HG02938 (cell line): Measurements from ENCODE around the gene FOXP1.

Experiments used
- ATAC-seq: cut with Tn5 transposase; IDR thresholded peaks from one replicate; pipeline ENCODE4 v1.9.1; 2021; ENCODE audit warnings: mild to moderate bottlenecking, moderate library complexity; ENCODE audit not compliant: unreplicated experiment

The FOXP1 gene

DNA sequence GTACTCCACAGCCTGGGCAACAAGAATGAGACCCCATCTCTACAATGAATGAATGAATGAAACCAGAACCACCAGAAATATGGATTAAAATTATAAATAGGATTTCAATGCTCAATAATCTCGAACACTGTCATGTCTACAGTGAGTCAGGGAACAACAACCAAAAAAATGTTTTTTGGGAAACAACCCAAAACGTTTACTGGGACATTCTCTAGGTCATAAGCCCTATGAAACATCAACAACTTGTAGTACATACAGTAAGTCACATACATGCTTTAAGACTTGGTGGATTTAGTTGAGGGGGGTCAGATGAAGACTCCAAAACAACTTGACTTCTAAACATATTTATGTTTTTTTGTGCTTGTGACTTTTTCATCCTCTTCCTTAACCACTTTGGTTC is 511.2 kb downstream of the FOXP1 start:
- no peak for ATAC-seq

DNA sequence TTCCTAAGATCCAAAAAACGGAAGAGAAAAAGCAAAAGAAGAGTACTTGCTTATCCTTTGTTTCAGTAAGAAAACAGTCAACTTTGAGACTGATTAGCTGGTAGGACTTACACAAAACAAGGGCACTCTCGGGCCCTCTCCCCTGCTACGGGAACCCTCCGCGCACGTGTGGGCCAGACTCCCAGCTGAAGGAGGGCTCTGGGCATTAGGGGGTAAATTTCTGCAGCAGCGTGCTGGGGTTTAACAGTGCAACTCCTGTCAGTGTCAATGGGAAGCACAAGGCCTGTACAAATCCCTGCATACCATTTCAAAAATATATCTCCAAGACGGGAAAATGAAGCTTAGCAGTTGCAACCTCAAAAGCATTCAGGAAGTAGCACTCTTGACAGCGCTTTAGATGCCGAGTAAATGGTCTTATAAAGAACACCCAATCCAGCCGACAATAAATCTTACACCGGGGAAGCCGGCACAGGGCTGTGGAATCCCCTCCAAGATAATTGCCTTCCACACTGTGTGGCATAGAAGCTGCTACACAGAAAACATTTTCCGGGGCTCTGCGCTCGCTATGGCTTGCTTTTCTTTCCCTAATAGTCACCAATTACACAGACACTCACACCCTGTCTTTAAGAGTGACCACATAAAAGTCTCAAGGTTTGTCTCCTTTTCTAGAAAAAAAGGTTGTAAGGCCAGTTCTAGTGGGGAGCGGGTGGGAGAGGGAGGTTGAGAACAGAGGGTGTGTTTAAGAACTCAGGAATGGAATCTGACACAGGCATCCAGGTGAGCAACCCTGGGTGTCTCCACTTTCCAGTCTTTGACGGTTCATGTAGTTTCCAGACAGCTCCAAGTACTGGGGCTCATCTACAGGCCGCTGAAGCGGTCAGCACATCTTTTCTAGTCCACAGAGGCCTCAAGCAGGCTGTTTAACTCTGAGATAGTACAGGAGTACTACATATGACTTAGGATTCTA is 512.7 kb downstream of the FOXP1 start:
- no peak for ATAC-seq

DNA sequence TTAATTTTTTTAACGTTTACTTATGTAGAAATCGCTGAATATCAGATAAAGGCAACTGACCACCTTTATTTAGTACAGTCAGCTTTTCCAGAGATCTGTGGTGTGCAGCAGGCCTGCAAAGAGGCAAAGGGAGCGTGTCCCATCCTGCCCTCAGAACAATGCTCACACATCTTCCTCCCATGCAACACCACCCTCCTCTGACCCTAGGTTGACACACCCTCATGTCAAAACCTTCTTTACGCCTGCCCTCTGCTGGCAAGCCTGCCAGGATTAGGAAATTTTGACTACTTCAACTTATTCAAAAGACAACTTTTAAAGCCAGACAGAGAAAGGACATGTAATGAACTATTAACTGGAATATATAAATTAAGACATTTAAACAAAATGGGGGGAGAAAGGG is 513.7 kb downstream of the FOXP1 start:
- ATAC-seq = no peak

DNA sequence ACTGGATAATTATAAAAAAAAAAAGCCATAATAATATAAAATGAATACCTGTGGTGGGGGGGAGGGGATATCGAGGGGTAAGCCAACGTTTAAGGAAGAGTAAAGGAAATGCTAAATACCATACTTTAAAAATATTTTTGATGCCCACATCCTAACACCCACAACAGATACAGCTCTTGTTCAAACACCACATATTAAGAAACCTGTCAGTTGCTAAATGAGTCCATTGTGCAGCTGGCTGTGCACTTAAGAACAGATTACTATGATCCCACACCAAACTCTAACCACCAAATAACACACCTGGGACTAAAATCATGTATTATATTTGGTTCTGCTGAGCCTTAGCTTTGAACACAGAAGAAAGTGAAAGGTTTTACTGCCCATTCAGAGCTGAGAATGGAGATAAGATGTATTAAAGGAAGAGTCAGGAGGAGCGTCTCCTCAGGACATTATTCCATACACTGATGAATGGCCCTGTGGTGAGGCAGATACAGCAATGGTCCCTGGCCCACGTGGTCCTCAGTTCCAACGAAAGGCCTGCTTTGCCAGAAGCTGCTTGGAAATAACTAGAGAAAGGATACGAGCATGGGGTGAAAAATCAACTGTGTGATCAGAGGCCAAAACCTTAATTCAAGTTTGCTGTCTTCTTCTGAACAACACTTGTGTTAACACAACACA is 515.4 kb downstream of the FOXP1 start:
- ATAC-seq = peak; percentile 28

DNA sequence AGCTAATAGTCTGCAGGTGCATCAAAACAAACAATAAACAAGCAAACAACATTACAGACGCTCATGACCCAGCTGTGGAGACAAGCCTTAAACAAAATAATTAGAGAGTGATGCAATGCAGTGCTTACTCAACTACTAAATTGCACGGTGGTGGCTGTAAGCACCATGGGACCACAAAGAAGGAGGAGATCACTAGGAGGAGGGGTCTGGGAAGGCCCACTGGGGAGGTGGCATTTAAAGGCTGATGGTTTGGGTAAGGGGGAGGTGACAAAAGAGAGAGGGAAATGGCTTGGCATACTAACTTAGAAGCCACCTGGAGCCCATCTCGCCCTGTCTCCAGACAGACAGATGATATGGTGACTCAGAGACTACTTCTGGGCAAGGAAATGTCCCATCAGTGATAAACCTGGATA is 516.7 kb downstream of the FOXP1 start:
- ATAC-seq = no peak

DNA sequence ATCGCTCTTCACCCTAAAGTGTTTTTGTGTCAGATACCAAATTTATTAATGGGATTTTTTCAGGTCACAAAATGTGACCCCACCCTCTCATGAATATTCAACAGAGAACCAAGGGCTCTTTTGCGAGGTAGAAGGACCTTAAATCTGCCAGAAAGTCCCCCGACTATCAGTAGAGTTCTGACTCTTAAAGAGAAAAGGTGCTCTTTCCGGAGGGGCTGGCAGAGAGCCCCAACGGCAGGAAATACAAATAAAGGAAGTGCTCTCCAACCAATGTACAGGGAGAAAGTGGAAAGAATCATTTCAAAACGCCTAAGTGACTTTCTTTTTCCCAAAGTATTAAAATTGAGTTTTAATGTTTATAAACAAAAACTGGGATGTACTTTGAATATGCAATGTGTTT is 517.2 kb downstream of the FOXP1 start:
- no peak for ATAC-seq

DNA sequence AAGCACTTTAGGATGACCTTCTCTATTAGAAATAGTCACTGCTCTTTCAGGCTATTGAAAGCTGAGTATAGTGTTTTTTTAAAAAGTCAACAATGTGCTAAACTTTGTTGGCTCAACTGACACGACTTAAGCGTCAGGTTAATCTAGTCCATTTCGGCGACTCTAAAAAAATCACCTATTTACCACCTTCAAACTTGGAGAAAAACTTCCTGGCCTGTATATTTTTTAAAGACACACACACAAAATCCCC is 517.8 kb downstream of the FOXP1 start:
- no peak for ATAC-seq

DNA sequence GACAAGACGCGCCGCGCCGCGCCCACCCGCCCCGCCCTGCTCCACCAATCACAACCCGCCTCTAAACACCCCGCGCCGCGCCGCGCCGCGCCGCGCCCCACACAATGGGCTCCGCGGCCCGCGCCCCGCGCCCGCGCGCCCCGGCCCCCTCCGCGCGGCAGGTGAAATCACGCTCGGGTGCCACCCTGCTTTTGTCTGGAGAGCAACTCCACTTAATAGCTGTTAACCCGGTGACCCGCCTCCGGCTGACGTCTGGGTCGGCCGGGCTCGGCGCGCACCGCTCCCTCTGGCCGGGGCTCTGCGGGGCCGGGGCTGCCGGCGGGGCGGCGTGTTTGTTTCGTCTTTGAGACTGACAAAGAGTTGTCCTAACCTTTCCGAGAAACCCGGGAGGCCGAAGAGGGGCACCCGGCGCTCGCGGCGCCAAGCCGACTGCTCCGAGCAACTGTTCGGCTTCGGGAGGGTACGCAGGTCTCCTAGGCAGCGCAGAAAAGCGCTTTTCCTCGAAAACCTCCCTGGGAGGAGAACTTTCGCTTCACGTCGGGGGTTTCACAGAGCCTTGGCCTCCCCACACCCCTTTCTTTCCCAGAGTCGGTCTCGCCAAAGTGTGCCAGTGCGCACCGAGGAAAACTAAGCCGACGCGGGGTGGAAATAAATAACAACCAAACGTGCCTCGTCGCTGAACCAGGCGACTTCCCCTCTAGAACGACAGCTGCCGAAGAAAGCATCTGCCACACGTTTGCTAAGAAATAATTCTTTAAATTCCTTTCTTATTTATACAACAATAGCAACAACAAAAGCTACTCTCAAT is 518.4 kb downstream of the FOXP1 start:
- ATAC-seq = peak; percentile 26

DNA sequence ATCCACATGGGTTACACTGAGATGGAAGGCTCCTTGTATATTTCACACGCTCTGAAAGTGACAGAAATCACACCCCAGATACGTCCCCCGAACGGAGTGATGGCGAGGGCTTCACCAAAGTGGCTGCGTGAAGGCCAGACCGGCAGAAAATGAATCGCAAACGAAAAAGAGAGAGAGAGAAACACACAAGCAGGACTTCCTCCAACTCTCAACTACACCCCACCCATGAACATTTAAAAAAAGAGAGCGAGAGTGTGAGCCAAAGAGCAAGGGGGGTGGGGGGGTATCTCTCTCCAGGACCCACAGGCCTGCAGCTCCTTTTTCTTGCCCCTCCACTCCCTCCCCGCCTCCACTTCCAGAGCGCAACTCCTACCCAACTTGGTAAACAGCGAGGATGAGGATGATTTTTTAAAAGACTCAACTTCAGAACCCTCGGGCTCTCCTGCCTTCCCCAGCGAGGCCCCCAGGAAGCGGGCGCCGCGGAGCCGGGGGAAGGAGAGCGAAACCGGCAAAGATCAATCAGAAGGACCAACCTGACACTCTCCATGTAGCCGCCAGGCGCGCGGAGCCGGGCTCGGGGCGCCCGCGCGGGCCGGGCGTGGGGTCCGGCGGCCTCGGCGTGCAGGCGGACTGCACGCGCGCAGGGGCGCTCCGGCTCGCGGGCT is 519.1 kb downstream of the FOXP1 start:
- peak; percentile 23 for ATAC-seq

DNA sequence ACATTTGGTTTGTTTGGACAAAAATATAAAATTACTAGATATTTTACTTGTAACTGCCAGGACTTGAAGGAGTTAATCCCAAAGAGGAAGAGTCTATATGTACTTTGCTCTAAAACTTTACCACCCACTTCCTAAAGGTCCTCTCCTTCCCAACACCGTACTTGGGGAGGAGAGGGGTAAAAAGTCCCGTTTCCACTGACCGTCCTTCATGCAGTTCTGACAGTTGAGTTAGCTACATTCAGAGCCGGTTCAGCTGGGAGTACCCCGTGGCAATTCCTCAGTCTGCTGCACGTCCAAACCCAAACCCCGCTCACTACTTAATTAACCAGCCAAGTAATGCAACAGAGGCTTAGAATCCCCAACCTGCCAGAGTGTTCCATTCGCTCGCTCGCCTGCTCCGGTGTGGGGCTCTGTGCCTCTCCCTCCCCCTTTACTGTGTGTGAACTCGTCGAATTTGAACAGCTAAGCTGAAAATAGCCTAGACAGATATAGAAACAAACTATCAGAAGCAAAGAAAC is 519.7 kb downstream of the FOXP1 start:
- ATAC-seq = peak; percentile 29

DNA sequence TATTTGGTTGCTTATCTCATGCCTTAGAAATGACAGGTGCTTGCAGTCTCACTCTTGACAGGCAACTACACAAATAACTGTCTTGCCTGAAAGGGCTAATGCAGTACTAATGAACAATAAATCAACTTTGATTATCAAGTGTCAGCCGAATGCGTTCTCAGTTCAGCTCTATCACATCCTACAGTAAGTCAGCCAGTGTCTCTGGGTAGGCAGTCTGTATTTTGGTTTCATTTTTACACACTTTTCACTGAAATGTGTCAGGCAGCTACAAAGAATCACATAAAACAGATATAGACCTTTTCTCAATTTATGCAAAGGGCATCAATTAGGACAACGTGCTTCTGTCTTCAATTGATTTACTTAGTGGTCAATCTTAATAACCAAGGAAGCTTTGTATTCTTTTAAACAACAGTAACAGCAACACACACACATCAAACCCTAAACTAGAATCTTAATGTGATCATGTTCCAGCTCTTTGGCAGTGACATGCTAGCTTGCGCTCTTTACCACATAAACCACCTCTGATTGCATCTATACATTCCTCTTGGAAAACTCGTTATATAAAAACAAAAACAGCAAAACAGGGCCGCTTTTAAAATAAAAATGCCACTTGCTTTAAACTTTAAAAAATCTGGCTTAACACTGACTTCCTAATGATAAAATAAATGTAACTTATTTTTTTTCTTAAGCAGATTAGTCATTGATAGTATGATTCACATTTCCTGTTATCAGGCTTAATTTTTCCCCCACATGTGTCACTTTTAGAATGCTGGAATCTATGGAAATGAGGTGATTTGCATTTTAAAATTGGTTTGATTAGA is 520.4 kb downstream of the FOXP1 start:
- peak; percentile 55 for ATAC-seq

DNA sequence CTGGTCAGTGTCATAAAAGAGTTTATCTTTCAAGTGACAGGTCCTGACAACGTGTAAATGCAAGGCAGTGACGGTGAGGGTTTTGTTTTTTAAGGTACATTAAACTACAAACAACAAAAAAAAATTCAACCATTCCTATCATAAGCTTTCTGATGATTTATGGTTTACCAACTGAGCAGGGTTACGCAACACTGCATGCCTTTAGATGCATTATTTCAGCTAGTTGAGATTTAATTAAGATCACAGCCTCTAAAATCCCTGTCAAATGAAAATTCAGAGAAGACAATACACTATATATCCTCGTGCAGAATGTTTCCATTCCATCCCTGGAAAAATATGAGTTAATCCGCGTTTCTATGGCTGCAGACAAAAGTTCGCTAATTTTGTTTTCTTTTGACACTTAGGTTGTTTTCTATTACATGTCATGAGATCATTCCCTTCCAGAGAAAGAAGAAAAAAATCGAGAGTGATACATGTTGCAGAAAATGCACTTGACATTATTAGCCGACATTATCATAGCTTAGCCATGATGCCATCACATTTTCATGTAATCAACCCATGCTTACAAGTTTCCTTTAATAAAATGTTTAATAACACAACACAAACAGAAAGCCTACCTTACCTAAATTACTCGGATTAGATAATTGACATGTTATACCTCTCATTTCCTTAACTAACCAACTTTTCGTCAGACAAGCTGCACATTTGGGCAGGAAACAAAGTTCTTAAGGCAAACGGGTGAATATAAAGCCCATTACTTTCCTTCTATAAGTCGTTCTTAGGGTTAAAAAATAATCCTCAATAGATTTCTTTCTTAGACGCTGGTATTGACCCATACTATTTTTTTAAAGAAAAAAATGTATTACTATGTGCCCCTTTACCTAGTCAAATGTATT is 521.2 kb downstream of the FOXP1 start:
- no peak for ATAC-seq

DNA sequence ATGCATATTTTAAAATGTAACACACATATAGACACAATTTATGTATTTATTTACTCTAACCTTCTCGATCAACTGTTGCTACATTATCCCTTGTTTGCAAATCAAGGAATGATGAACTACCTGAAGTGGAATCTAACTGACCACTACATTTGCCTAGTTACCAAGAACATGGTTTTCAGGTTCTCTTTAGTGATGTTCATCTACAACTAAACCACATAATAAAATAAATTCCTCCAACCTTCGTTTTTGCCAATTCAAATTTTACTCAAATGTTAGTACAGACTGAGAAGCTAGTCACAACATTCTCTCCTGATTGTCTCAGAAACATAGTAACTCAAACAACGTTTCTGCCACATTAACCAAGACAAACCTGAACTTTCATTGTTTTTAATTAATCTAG is 521.9 kb downstream of the FOXP1 start:
- no peak for ATAC-seq

DNA sequence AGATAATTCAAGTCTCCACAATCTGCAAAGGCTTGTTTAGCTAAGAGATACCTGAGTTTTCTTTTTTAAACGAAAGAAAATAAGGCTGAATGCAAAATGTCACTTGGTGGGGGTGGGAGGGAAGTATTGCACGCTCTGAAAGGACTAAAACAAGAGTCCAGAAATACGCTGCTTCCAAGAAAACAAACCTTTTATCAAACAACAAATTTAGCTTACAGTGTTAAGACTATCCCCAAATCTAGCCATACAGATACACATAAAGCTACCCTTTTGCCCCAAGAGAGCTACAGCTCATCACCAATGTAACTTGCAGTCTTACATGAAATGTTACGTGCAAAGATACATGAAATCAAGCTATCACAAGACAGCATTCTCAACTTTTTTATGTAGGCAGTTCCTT is 522.5 kb downstream of the FOXP1 start:
- no peak for ATAC-seq

DNA sequence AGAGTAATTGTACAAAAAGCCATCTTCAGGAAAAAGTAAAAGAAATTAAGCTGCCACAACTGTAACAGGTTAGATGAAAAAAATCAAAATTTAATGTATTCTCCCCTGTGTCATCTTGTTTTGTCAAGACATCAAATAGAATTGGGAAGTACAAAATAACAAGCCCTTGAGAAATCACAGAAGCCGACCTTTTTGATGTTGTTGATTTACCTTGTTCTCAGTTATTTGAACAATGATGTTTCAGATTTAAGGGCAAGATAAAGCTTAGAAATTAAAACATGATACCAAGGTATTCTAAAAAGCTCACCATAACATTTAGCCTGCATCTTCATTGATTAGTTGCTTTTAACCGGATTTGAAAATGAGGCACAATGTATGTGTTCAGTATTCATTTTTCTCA is 523.0 kb downstream of the FOXP1 start:
- no peak for ATAC-seq

DNA sequence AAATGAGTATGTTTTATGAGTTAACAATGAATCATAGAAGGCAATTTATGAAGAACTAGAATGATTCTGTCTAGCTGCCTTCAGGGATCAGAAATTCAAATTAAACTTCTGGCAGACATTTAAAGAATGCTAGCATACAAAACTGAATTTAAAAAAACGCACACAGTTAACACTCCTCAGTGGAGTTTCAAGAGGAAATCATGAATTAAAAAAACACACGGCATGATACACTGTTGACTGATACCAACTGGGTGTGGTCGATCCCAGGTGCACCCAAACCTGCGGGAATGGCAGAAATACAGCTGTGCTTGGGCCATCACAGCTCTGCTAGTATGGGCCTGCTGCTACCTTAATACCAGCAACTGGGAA is 526.0 kb downstream of the FOXP1 start:
- no peak for ATAC-seq

DNA sequence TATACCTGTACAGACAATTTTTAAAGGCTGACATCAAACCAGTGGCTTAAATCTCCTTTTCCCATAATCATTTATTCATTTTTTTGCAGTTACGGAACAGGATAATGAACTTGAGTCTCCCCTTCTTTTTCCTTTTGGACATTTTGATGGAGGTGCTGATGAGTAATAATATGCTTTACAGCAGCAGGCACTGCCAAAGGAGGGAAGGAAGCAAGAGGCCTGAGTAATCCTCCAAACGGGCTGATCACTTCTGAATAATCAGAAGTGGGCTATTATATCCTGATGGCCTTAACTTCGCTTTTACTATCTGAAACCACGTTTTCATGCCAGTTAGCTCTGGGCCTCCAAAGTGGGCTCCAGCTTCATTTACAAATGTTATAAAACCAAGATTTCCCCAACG is 527.2 kb downstream of the FOXP1 start:
- no peak for ATAC-seq

DNA sequence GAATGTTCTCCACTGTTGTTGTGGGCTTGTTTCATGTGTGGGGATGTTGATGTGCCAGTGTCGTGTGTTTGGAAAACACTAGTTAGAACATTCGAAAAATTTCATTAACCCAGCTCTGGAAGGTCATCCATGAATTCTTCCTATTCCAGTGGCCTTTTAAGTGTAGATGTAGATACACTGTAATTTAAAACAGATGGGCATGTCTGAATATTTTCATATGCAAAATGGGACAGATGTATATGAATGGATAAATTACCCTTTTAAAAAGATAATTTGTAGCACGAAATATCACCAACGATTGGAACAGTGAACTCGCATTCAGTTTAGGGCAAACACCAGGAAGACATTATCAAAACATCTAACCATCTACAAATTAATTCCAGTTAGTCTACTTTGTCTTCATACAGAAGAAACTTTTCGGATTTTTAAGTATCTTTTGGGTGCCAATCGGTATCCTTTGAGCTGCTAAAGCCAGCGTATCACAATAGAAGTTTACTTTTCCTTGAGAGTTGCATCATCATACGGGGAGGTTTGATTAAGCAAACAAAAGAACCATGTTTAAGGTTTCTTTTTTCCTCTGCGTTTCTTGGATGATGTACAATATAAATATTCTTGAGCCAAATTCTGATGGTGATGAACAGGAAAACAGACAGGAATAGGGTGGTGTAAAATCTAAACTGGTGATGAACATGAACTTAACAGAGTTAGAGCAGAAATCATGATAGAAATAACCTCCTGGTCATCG is 528.1 kb downstream of the FOXP1 start:
- no peak for ATAC-seq
